SK-N-SH treated with all-trans-retinoic acid at 6 μM for 48 hours (cell line): ENCODE data around the gene MRGPRG.

Experiments
- ATAC-seq: fragments of 200-7000 bp; cut with Tn5 transposase; 3 replicates; pipeline ENCODE4 v1.9.1; 2020; ENCODE audit warnings: mild to moderate bottlenecking, moderate library complexity
- ARNTL ChIP-seq: fragments of 450-650 bp; formaldehyde crosslinking; IDR thresholded peaks from 2 replicates; pipeline ENCODE4 v1.5.0; 2020; ENCODE audit warnings: low read depth, mild to moderate bottlenecking, moderate library complexity, borderline replicate concordance
- BACH2 ChIP-seq: fragments of 250-450 bp; sonication (Bioruptor Pico); IDR thresholded peaks from 2 replicates; pipeline ENCODE4 v1.9.0; 2021; ENCODE audit warnings: mild to moderate bottlenecking, borderline replicate concordance
- CREB5 ChIP-seq: fragments of 250-450 bp; sonication (Bioruptor Pico); IDR thresholded peaks from 2 replicates; pipeline ENCODE4 v1.5.1; 2020; ENCODE audit warnings: low read depth, mild to moderate bottlenecking, moderate library complexity
- CSDC2 ChIP-seq: fragments of 250-450 bp; sonication (Bioruptor Pico); IDR thresholded peaks from 2 replicates; pipeline ENCODE4 v1.5.0; 2020; ENCODE audit warnings: mild to moderate bottlenecking, moderate library complexity
- CSRNP3 ChIP-seq: fragments of 250-450 bp; sonication (Bioruptor Pico); IDR thresholded peaks from 2 replicates; pipeline ENCODE4 v1.5.1; 2021; ENCODE audit warnings: mild to moderate bottlenecking, moderate library complexity
- ESRRG ChIP-seq: fragments of 250-450 bp; sonication (Bioruptor Pico); IDR thresholded peaks from 2 replicates; pipeline ENCODE4 v1.6.1; 2021; ENCODE audit warnings: mild to moderate bottlenecking
- GLIS3 ChIP-seq: fragments of 250-450 bp; sonication (Bioruptor Pico); IDR thresholded peaks from 2 replicates; pipeline ENCODE4 v1.5.0; 2020; ENCODE audit warnings: mild to moderate bottlenecking, moderate library complexity
- ISL1 ChIP-seq: fragments of 250-450 bp; sonication (Bioruptor Pico); IDR thresholded peaks from 2 replicates; pipeline ENCODE4 v2.1.2; 2022; ENCODE audit warnings: mild to moderate bottlenecking, moderate library complexity
- OSR1 ChIP-seq: fragments of 250-450 bp; sonication (Bioruptor Pico); IDR thresholded peaks from 2 replicates; pipeline ENCODE4 v1.8.0; 2022; ENCODE audit warnings: moderate library complexity, mild to moderate bottlenecking, inconsistent platforms
- PATZ1 ChIP-seq: fragments of 250-450 bp; sonication (Bioruptor Pico); IDR thresholded peaks from 2 replicates; pipeline ENCODE4 v1.8.0; 2020; ENCODE audit warnings: mild to moderate bottlenecking, moderate library complexity, borderline replicate concordance
- POU6F1 ChIP-seq: fragments of 250-450 bp; sonication (Bioruptor Pico); IDR thresholded peaks from 2 replicates; pipeline ENCODE4 v1.8.0; 2021; ENCODE audit warnings: low read depth, mild to moderate bottlenecking, moderate library complexity, borderline replicate concordance
- PPARA ChIP-seq: fragments of 250-450 bp; sonication (Bioruptor Pico); IDR thresholded peaks from 2 replicates; pipeline ENCODE4 v1.5.0; 2020; ENCODE audit warnings: mild to moderate bottlenecking, borderline replicate concordance
- RARB ChIP-seq: fragments of 250-450 bp; sonication (Bioruptor Pico); IDR thresholded peaks from 2 replicates; pipeline ENCODE4 v1.8.0; 2021; ENCODE audit warnings: mild to moderate bottlenecking, moderate library complexity
- SNAI2 ChIP-seq: fragments of 250-450 bp; sonication (Bioruptor Pico); IDR thresholded peaks from 2 replicates; pipeline ENCODE4 v1.5.0; 2020; ENCODE audit warnings: mild to moderate bottlenecking, moderate library complexity
- TCF4 ChIP-seq: fragments of 250-450 bp; sonication (Bioruptor Pico); IDR thresholded peaks from 2 replicates; pipeline ENCODE4 v1.8.0; 2021; ENCODE audit warnings: mild to moderate bottlenecking, moderate library complexity, borderline replicate concordance
- TOX ChIP-seq: fragments of 250-450 bp; sonication (Bioruptor Pico); IDR thresholded peaks from 2 replicates; pipeline ENCODE4 v1.8.0; 2021; ENCODE audit warnings: mild to moderate bottlenecking, moderate library complexity, borderline replicate concordance
- TSHZ2 ChIP-seq: fragments of 250-450 bp; sonication (Bioruptor Pico); IDR thresholded peaks from 2 replicates; pipeline ENCODE4 v1.5.0; 2020; ENCODE audit warnings: mild to moderate bottlenecking, moderate library complexity
- ZC3H10 ChIP-seq: fragments of 250-450 bp; sonication (Bioruptor Pico); IDR thresholded peaks from 2 replicates; pipeline ENCODE4 v1.5.1; 2021; ENCODE audit warnings: mild to moderate bottlenecking, moderate library complexity
- ZNF565 ChIP-seq: fragments of 450-650 bp; formaldehyde crosslinking; conservative IDR thresholded peaks from 2 replicates; pipeline ENCODE4 v1.5.0; 2020; ENCODE audit warnings: low read depth, mild to moderate bottlenecking, moderate library complexity
- ZNF70 ChIP-seq: fragments of 450-650 bp; formaldehyde crosslinking; IDR thresholded peaks from 2 replicates; pipeline ENCODE4 v1.5.0; 2020; ENCODE audit warnings: mild to moderate bottlenecking, moderate library complexity
- ZNF8 ChIP-seq: fragments of 450-650 bp; formaldehyde crosslinking; IDR thresholded peaks from 2 replicates; pipeline ENCODE4 v1.5.0; 2020; ENCODE audit warnings: mild to moderate bottlenecking, moderate library complexity

The MRGPRG gene

GRCh38 chr11:3174387-3174786, 44.2 kb downstream of the MRGPRG start:
- TF ChIP-seq ISL1 (CRISPR knock-in tag) (no peak), CSRNP3 (CRISPR knock-in tag) (no peak), PATZ1 (CRISPR knock-in tag) (no peak), ZNF565 (CRISPR knock-in tag) (no peak), ESRRG (CRISPR knock-in tag) (no peak), RARB (CRISPR knock-in tag) (no peak), BACH2 (CRISPR knock-in tag) (no peak), POU6F1 (CRISPR knock-in tag) (no peak), TCF4 (CRISPR knock-in tag) (no peak), CSDC2 (CRISPR knock-in tag) (no peak), TOX (no peak), ZNF70 (CRISPR knock-in tag) (no peak), ZC3H10 (CRISPR knock-in tag) (no peak), CREB5 (CRISPR knock-in tag) (no peak), TSHZ2 (CRISPR knock-in tag) (no peak), GLIS3 (CRISPR knock-in tag) (no peak), OSR1 (CRISPR knock-in tag) (no peak), SNAI2 (CRISPR knock-in tag) (no peak), ZNF8 (CRISPR knock-in tag) (no peak)
- no peak for ATAC-seq

- no peak for ATAC-seq
- TF ChIP-seq TOX (no peak), RARB (CRISPR knock-in tag) (no peak), TSHZ2 (CRISPR knock-in tag) (no peak), GLIS3 (CRISPR knock-in tag) (no peak), ZNF8 (CRISPR knock-in tag) (no peak), CSRNP3 (CRISPR knock-in tag) (no peak), ARNTL (CRISPR knock-in tag) (no peak), PPARA (no peak), SNAI2 (CRISPR knock-in tag) (no peak), POU6F1 (CRISPR knock-in tag) (no peak), ZNF70 (CRISPR knock-in tag) (no peak), OSR1 (CRISPR knock-in tag) (no peak), PATZ1 (CRISPR knock-in tag) (no peak)
Observed at GRCh38 chr11:3173795-3174194, 44.8 kb downstream of the MRGPRG start.
